COR-L47 (cell line): ENCODE data around the gene STOM.
A peak's percentile ranks its signal among the peaks of the same experiment; 100 is the strongest.
"Not testable (repeated sequence)": the region's sequence is repeated elsewhere in the genome, so short reads cannot be mapped to it uniquely, and the experiment has no call there.

Experiments
- DNase-seq: peaks from one replicate; lab custom pipeline; 2025; lab: John Stamatoyannopoulos, UW

The STOM gene

GRCh38 chr9:121300283-121301119, 69.5 kb downstream of the STOM start:
- DNase-seq, result no peak

- peak; percentile 42 for DNase-seq
These were observed 70.4 kb downstream of the STOM start for GRCh38 chr9:121299467-121300282.

GRCh38 chr9:121298689-121299466, 71.2 kb downstream of the STOM start:
- DNase-seq, result no peak

GRCh38 chr9:121298016-121298538, 72.0 kb downstream of the STOM start:
- DNase-seq, result no peak

- DNase-seq, result no peak
These were observed 72.7 kb downstream of the STOM start for GRCh38 chr9:121297389-121297788.

- DNase-seq, result no peak
These were observed 73.6 kb downstream of the STOM start for GRCh38 chr9:121296213-121297127.

- DNase-seq, result no peak
These were observed 74.3 kb downstream of the STOM start for GRCh38 chr9:121295662-121296191.

GRCh38 chr9:121294866-121295661, 75.0 kb downstream of the STOM start:
- no peak for DNase-seq

GRCh38 chr9:121294151-121294743, 75.8 kb downstream of the STOM start:
- no peak for DNase-seq

GRCh38 chr9:121292801-121293241, 77.2 kb downstream of the STOM start:
- no peak for DNase-seq

- no peak for DNase-seq
These were observed 78.0 kb downstream of the STOM start for GRCh38 chr9:121292051-121292450.

- DNase-seq, result not testable (repeated sequence)
These were observed 78.5 kb downstream of the STOM start for GRCh38 chr9:121291536-121291935.

- DNase-seq, result no peak
These were observed 80.2 kb downstream of the STOM start for GRCh38 chr9:121289772-121290370.

- no peak for DNase-seq
These were observed 80.9 kb downstream of the STOM start for GRCh38 chr9:121289026-121289771.
